ENCODE measurements around the gene PPP2R1A.
"Not testable (repeated sequence)": the region's sequence is repeated elsewhere in the genome, so short reads cannot be mapped to it uniquely, and the experiment has no call there.

Gene PPP2R1A

DNA sequence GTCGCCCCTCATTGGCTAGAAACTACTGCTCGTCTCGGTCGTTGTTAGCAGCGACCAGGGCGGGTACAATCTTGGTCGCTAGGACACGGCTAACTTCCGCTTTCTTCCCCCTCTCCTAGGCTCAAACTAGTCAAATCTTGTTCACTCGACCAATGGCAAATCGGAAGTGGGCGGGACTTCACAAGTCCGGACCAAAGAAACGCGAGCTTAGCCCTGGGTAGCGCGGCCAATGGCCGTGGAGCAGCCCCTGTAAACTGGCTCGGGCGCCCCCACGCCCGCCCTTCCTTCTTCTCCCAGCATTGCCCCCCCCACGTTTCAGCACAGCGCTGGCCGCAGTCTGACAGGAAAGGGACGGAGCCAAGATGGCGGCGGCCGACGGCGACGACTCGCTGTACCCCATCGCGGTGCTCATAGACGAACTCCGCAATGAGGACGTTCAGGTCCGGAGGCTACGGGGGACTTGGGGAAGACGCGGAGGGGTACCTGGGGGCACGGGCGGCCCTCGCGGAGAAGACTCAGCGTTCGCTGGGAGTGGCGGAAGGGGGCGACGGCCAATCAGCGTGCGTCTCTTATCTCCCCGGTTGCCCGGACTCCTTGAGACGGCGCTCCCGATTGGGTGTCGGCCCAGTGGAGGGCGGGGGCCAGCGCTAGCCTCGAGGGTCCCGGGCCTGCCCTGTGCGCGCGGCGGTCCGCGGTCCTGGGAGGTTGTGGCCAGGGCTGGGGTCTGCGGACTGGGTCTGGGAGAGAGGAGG is at the start of gene PPP2R1A:
Gene PPP2R1A (plus strand): TSS at position 318 of the 752 bp plus-strand sequence. CDS start 45 bp downstream, at position 363.
- DNase-seq, result peak; percentile 99 to 100

DNA sequence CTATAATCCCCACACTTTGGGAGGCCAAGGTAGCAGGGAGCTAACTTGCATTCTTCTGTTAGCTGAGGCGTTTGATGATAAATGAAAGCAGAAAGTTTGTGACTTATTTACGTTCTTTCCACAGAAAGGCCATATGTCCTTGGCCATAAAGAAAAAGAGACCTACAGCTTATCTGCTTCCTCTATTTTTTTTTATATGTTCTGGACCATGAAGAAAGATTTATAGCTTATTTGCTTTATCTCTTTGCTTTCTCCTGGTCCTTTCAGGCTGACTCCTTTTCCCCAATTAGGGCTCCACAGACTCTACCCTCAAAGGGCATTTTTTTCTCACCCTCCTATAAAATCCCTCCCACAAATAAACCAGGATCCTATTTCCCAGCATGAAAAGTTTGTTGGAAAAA is 48.6 kb upstream of the PPP2R1A start:
- no peak for DNase-seq

DNA sequence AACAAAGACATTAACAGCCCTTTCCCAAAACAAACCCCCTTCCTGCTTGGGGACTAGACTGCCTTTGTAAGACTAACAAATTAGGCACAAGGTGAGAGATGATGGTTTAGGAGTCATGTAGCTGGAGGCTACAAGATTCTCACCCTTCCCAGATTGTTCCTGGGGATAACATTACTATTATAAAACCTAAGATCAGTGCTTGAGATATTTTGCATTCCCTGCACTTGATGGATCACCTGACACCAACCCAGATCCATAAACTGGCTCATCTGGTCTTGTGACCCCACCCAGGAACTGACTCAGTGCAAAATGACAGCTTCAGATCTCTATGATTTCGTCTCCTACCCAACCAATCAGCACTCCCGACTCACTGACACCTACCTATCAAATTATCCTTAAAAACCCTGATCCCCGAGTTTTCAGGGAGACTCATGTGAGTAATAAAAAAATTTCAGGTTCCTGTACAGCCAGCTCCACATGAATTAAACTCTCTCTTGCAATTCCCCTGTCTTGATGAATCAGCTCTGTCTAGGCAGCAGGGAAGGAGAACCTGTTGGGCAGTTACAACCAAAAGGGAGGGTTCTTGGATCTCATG is 47.8 kb upstream of the PPP2R1A start:
- no peak for DNase-seq

DNA sequence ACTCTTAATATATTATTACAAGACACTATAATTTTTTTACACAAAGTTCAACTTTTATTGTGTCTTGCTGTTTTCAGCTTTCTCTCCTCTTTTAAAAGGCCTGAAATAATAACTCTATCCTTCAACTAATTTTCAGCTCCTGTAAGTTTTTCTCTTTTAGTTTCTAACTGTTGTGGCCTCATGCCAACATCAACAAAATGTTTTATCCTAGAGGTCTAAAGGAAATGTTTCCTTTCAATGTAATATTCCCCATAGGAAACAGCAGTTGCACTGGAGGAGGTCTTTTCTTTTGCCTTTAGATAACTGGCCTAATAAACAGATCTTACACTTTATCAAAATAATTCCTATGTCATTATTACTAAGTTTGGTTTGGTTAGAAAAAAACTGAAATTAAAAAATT is 41.6 kb upstream of the PPP2R1A start:
- no peak for DNase-seq

DNA sequence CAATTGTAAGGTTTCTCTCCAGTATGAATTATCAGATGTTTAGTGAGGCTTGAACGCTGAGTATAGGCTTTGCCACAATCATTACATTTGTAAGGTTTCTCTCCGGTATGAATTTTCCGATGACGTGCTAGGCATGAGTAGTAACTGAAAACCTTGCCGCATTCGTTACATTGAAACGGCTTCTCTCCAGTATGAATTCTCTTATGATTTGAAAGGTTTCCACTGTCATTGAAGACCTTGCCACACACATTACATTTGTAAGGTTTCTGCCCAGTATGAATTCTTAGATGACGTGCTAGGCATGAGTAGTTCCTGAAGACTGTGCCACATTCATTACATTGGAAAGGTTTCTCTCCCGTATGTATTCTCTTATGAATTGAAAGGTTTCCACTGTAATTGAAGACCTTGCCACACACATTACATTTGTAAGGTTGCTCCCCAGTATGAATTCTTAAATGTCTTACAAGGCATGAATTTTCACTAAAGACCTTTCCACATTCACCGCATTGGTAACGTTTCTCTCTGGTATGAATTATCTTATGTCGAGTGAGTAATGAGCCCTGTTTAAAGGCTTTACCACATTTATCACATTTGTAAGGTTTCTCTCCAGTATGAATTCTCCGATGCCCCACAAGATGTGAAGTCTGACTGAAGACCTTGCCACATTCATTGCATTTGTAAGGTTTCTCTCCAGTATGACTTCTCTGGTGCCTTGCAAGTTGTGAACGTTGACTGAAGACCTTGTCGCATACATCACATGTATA is 34.1 kb upstream of the PPP2R1A start:
- DNase-seq, result no peak

DNA sequence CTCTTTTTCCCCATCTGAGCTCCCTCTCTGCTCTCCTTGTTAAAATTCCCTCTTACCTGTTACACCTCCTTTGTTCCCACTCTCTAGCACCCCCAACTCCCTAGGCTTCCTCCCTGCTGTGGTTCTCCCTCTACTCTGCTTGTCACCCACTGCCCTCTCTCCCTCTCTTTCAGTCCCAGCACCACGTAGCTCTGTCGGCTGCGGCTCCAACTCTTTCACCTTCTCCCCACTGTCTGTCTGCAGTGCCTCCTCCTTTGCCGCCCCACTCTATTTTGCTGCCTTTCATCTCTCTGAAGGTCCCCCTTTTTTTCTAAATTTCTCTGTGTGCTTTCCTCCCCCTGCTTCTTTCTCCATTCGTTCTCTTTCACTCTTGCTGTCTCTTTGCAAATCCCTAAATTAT is 19.5 kb upstream of the PPP2R1A start:
- DNase-seq, result no peak

DNA sequence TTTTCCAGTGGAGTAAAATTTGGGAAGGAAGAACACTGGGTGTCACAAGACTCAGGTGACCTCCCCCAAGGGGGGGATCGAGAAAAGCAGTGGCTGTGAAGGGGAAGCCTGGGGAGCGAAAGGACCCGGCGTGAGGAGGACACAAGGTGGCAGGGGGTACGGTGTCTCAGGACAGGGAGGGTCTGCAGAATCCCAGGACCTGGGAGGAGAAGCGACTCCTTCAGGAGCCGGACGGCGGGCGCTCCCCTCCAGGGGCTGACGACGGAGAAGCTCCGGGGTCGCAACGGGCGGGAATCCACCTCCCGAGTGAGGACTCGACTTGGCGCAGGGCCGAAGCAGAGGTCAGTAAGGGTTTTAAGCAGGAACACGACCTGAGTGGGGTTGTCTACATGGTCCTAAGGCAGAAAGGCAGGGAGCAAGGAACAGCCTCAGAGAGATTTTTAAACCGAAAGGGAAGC is 19.0 kb upstream of the PPP2R1A start:
- DNase-seq, result no peak

DNA sequence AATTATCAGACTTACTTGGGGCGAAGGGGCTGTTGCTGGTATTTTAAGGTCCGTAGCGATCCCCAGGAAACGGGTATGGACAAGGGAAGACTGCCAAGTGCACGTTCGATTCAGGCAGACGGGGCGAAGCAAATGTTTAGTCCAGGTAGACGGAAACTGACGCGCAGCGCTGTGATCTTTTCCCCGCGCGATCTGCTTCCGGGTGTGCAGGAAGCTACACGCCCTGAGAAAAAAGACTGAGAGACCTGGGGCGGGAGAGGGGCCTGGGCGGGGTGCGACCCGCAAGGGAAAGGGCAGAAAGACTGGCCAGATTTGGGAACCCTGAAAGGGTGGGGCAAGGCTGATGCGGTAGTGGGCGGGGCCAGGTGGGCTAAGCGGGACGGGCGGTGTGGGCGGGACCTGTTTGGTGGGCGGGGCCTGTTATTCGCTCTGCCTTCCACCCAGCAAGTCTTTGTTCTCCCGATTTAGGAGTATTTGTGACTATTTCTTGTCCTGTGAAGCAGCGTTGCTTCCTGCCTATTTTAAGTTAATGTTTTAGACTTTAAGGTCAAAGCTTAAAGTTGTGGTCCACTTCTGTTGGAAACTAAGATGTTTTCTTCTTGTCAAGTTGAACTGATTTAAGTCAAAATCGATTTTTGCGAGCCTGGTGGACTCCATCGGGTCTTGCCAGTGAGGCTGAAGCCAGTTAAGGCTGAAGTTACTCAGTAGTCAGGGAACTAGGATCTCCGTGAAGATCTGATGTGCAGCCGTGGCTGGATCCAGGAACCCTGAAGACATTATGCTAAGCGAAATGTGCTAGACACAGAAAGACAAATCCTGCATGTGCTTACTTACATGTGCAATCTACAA is 18.3 kb upstream of the PPP2R1A start, which contains the start of gene ZNF836:
Gene ZNF836 (minus strand): TSS at position 301 of the 849 bp plus-strand sequence. CDS start 3,549 bp downstream, outside the sequence.
- DNase-seq, result peak; percentile 95

DNA sequence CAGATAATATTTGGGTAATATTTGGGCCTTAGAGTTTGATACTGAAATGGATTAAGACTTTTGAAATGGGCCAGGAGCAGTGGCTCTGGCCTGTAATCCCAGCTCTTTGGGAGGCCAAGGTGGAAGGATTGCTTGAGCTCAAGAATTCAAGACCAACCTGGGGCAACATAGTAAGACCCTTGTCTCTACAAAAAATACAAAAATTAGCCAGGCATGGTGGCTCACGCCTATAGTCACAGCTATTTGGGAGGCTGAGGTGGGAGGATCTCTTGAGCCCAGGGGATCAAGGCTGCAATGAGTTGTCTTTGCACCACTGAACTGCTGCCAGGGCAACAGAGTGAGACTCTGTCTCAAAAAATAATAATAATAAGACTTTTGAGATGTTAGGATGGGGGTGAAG is 17.5 kb upstream of the PPP2R1A start:
- DNase-seq, result no peak

DNA sequence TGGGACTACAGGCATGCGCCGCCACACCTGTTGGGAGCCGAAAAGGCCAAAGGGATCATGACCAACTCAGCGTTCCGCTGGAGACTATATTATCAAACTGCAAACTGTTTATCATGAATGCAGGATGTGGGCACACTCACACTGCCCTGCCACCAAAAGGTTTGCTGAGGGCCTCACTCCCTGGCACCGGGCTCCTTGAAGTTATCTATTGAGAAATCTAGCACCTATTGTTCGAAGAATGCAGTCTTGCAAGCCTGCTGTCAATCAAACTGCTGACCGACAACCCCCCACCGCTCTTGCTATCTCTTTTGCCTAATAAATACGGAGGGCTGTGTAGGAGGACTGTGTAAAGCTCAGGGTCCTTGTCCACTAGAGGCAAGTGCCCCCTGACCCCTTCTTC is 13.3 kb upstream of the PPP2R1A start:
- no peak for DNase-seq

DNA sequence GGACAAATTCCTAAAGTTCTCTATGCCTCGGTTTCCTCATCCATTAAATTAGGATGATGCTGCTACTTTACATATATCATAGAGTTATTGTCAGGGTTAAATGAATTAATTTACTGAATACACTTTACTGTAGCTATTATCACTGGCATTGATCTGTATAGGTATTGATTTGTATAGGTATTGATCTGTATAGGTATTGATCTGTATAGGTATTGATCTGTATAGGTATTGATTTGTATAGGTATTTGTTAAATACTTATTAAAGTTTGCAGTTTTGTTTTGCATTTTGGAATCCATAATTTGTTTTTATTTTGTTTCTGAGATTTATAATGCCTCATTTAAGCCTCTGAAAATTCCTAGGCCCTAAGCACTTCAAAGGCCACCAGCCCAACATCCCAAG is 2.4 kb upstream of the PPP2R1A start:
- DNase-seq, result no peak

DNA sequence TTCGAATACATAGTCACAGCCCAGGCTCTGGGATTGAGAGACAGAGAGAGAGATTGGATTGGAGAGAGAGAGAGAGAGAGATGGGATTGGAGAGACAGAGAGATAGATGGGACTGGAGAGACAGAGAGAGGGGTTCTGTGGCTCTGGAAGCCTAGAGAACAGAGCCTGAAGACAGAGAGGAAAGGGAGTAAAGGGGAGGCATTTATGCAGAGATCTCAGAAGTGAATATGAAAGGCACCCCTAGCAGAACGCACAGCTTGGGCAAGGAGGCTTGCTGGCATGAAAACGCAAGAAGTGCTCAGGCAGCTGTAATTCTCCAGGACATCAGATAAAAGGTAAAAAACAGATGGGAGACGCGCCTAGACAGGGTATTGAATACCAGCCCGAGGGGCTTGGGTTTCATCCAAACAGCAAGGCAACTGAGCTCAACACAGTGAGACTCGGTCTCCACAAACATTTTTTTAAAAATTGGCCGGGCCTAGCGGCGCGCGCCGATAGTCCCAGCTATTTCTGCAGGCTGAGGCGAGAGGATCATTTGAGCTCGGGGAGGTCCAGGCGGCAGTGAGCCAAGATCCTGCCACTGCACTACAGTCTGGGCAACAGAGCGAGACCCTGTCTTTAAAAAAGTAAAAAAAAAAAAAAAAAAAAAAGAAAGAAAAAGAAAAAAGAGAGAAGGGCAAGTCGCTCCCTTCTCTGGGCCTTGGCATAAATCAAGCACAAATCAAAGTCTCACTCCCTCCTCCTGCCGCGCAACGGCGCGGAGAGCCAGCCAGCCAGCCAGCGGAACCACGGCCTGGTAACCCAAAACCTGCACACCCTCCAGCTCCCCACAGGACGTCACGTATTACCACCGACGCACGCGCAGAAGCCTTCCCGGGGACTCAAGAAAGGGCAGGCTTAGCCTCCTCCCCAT is 774 bp upstream of the PPP2R1A start:
- no peak for DNase-seq

DNA sequence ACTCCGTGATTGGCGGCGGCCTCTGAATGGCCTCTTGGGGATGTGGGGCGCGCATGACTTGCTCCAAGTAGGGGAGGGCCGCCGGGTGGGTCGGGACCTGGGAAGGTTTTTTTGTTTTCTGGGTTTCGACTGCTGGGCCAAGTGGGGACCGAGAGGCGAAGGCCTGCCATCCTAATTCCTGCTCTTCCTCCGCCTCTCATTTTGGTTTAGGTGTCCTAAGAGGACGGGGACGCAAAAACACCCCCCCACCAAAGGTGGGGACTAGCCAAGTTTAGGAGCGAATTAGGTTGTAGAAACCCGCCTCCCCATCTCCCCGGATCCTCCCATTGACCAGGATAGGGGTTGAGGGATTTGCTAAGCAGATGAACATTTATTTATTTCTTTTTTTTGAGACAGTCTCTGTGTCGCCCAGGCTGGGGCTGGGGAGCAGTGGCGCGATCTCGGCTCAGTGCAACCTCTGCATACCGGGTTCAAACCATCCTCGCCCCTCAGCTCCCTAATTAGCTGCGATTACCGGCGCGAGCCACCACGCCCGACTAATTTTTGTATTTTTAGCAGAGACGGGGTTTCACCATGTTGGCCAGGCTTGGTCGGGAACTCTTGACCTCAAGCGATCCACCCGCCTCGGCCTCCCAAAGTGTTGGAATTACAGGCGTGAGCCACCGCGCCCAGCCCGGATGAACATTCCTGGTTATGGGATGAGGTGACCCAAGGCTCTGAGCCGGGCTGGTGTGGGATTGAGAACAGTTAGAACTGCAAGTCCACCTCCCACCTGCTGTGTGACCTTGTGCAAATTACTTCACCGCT is 838 bp downstream of the PPP2R1A start:
- peak in 1 of 2 donors; percentile 5 for DNase-seq

DNA sequence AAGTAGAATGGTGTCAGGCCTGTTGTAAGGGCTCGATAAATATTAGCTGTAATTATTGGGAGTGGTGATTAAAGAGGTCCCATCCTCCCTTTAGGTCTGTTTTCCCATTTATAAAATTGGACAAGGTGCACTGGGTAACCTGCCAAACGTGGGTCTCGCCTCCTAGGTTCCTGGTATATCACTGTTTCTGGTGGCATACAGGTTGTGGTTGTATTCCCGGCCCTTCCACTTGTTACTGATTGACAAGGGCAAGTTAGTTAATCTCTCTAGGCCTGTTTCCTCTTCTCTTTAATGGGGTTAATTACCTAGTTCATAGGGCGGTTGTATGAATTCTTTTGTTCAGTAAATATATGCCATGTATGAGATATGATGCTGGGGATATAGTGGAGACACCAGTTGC is 1.5 kb downstream of the PPP2R1A start:
- no peak for DNase-seq

DNA sequence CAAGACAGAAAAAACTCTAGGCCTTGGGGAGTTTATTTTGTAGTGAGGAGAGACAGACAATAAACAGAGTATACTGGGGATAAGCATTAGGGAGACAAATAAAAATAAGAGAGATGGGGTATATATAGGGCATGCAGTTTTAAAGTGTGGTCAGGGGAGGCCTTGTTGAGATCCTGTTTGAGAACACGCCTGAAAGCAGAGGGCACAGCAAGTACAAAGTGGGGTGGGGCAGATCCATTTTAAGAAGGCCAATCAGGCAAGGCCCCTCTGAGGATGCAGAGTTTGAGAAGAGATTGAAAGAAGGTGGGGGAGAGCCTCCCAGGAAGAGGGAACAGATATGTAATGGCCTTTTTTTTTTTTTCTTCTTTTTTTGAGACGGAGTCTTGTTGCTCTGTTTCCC is 2.1 kb downstream of the PPP2R1A start:
- DNase-seq, result no peak

DNA sequence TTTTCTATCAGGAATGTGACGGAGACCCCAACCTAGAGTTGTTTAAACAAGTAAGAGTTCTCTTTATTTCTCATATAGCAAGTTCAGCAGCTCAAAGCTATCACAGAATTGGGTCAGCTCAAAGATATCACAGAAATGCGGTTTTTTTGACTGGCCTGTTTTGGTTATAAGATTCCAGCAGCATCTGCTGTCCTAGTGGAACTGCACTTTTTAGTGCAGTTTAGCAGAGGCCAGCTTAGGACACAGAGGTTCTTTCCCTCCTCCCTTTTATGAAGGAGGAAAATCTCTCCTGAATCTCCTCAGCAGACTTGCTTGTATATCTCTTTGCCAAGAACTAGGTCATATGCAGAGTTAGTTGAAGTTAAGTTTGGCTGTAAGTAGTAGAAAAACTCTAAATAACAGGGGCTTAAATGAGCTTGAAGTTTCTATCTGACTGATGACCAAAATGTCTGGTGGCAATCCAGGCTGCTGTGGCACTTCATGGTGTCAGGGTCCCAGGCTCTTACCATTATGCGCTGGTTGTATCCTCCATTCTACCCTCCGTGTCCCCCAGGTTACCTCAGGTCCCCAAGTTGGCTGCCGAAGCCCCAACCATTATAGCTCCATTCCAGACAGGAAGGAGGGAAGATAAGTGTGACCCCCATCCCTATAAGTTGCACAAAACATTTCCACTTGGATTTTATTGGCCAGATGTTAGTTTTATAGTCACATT is 6.6 kb downstream of the PPP2R1A start:
- DNase-seq, result no peak

DNA sequence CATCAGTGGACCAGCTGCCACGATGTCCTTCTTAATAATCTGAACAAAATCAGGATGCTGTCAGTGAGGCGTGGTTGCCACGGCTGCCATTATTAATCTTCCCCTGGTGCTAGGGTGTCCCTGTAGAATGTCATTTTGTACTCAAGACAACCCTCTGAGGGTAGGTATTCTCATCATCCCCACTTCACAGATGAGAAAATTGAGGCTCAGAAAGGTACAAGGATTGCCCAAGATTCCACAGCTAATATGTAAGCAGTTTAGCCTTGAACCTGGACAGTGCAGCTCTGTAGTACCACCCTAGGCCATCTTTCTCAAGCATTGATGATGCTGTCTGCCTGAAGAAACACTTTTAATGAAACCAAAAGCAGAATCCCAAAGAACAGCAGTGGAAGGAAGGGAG is 8.1 kb downstream of the PPP2R1A start:
- no peak for DNase-seq

DNA sequence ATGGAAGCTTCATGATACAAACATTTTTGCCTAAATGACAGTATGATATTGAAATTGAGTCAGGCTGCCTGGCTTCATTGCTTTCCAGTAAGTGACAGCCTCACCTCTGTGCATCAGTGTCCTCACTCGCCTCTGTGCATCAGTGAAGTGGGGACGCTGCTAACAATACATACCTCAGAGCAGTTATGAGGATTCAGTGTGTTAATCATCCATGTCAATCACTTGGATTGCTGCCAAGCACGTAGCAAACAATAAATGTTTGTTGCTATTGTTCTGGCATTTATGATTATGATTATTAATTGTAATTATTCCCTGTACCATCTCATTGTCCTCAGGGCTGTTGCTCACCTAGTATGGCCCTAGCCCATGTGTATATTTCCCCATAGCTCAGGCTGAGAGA is 8.8 kb downstream of the PPP2R1A start:
- no peak for DNase-seq

DNA sequence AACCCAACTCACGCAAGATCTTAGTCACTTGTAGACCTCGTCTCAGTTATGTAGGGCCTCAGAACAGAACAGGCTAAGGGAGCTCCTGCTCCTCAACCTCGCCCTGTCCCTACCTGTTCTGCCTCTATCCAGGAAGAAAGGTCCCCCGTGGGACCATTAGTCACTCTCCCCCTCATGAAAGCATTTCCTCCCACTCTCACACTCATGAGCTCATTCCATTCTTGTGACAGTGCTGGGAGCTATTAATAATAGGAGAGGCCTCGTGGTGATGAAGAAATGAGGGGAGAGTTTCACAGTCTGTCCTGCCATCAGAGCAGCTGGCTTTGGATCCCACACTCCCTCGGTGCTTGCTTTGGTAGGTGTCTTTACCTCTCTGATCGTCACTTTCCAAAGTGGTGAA is 10.2 kb downstream of the PPP2R1A start:
- DNase-seq, result no peak

DNA sequence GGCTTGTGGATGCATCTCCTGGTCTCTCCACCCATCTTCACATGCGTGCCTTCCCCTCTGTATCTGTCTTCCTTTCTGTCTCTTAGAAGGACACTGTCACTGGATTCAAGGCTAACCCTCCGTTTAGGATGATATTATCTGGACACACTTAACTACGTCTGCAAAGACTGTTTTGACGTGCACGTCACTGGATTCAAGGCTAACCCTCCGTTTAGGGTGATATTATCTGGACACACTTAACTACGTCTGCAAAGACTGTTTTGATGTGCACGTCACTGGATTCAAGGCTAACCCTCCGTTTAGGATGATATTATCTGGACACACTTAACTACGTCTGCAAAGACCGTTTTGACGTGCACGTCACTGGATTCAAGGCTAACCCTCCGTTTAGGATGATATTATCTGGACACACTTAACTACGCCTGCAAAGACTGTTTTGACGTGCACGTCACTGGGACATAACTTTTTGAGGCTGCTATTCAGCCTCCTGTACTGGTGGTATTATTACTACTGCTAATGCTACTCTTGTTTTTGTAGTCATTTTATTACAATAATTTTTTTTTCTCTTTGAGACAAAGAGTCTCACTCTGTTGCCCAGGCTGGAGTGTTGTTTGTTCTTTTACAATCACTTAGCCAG is 11.0 kb downstream of the PPP2R1A start:
- DNase-seq, result not testable (repeated sequence)
